ENCODE measurements around the gene ITGB5. TPM values are rescaled to one million over a fixed set of nuclear protein-coding genes. Genes with fewer than 3 reads are reported as not detected.

The ITGB5 gene
- total and polyA plus RNA-seq, 2 experiments from 2014 or later = 54.3 to 107 TPM

DNA sequence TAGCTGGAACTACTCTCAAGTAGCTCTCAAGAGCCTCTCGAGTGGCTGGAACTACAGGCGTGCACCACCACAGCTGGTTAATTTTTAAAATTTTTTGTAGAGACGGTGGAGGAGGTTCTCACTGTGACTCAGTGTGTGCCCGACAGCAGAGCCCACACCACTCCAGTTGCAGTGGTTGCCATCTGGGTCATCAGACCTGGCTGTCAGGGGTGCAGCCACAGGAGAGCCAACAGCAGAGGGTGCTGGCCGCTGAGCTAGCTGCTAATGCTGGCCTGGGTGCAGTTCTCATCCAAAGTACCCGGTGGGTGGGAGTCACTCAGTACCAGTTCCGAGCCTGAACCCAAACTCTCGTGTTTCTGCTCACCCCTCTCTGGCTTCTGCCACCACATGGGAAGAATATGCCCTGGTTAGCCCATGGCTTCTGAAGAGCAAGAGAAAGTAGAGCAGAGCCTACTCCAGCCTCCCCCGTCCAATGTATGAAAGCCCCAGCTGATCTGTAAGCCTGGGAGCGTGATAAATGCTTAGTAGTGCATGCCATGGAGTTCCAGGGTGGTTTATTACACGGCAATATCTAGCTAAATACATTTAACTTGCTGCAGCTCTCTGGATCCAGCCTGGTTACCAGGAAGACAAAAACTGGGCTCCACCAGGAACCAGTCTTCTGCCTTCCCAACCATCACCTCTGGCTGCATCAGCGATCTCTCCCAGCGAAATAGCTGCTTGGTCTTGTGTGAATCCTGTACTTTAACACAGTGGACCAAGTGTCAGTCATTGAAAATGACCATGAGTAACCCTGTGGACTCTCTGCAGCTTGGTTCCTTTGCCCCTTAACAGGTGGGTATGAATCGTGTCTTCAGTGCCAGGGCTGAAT lies 139.8 kb downstream of the ITGB5 start:
- no peak overlapping the region for H3K27ac ChIP-seq
- H3K9me3 ChIP-seq (ENCODE audit: low read depth) = no peaks in the 10 kb centered on the region
- H3K36me3 ChIP-seq = peaks cover 20% of the 10 kb centered on the region
- no peak overlapping the region for H3K4me3 ChIP-seq
- TF ChIP-seq, protein P1, sequence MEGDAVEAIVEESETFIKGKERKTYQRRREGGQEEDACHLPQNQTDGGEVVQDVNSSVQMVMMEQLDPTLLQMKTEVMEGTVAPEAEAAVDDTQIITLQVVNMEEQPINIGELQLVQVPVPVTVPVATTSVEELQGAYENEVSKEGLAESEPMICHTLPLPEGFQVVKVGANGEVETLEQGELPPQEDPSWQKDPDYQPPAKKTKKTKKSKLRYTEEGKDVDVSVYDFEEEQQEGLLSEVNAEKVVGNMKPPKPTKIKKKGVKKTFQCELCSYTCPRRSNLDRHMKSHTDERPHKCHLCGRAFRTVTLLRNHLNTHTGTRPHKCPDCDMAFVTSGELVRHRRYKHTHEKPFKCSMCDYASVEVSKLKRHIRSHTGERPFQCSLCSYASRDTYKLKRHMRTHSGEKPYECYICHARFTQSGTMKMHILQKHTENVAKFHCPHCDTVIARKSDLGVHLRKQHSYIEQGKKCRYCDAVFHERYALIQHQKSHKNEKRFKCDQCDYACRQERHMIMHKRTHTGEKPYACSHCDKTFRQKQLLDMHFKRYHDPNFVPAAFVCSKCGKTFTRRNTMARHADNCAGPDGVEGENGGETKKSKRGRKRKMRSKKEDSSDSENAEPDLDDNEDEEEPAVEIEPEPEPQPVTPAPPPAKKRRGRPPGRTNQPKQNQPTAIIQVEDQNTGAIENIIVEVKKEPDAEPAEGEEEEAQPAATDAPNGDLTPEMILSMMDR (IDR thresholded peaks at IDR 0.05; ENCODE audit: low read depth, low read length) = no peak
- peaks cover 2% of the 10 kb centered on the region for H3K4me1 ChIP-seq (ENCODE audit: low read depth)
- H3K27me3 ChIP-seq = no peaks in the 10 kb centered on the region
- DNase-seq (ENCODE audit: low read depth in 1 of 2, low spot score in 1 of 2) = no peak

GRCh38 chr3:124745756-124746155 lies 141.4 kb downstream of the ITGB5 start:
- no peak for DNase-seq (ENCODE audit: low read depth in 1 of 2, low spot score in 1 of 2)
- H3K27me3 ChIP-seq = no peaks in the 10 kb centered on the region
- no peaks in the 10 kb centered on the region for H3K9me3 ChIP-seq (ENCODE audit: low read depth)
- TF ChIP-seq, protein P1 (IDR thresholded peaks at IDR 0.05; ENCODE audit: low read depth, low read length) = no peak
- no peak overlapping the region for H3K4me3 ChIP-seq
- peaks cover 2% of the 10 kb centered on the region for H3K4me1 ChIP-seq (ENCODE audit: low read depth)
- peaks cover 30% of the 10 kb centered on the region for H3K36me3 ChIP-seq
- H3K27ac ChIP-seq = no peak overlapping the region

GRCh38 chr3:124741027-124741426 lies 146.1 kb downstream of the ITGB5 start:
- Histone ChIP-seq H3K27ac (no peak overlapping the region), H3K27me3 (no peaks in the 10 kb centered on the region), H3K36me3 (peaks cover 65% of the 10 kb centered on the region), H3K4me3 (no peak overlapping the region), H3K9me3 (ENCODE audit: low read depth) (no peaks in the 10 kb centered on the region), H3K4me1 (ENCODE audit: low read depth) (no peaks in the 10 kb centered on the region)
- TF ChIP-seq, protein P1 (IDR thresholded peaks at IDR 0.05; ENCODE audit: low read depth, low read length) = no peak
- DNase-seq (ENCODE audit: low read depth in 1 of 2, low spot score in 1 of 2) = peak in 1 of 2 donors; percentile 12

GRCh38 chr3:124731760-124732159 lies 155.4 kb downstream of the ITGB5 start:
- peaks cover 5% of the 10 kb centered on the region for H3K4me1 ChIP-seq (ENCODE audit: low read depth)
- no peak overlapping the region for H3K4me3 ChIP-seq
- H3K9me3 ChIP-seq (ENCODE audit: low read depth) = no peaks in the 10 kb centered on the region
- H3K36me3 ChIP-seq = peaks cover 14% of the 10 kb centered on the region
- H3K27me3 ChIP-seq = peaks cover 18% of the 10 kb centered on the region
- no peak for DNase-seq (ENCODE audit: low read depth in 1 of 2, low spot score in 1 of 2)
- no peak overlapping the region for H3K27ac ChIP-seq
- TF ChIP-seq, protein P1 (IDR thresholded peaks at IDR 0.05; ENCODE audit: low read depth, low read length) = no peak

GRCh38 chr3:124730941-124731297 lies 156.2 kb downstream of the ITGB5 start:
- TF ChIP-seq, protein P1 (IDR thresholded peaks at IDR 0.05; ENCODE audit: low read depth, low read length) = no peak
- H3K4me3 ChIP-seq = peak overlapping the region; percentile 74
- H3K27ac ChIP-seq = peak overlapping the region; percentile 68
- H3K4me1 ChIP-seq (ENCODE audit: low read depth) = peaks cover 5% of the 10 kb centered on the region
- no peaks in the 10 kb centered on the region for H3K9me3 ChIP-seq (ENCODE audit: low read depth)
- DNase-seq (ENCODE audit: low read depth in 1 of 2, low spot score in 1 of 2) = no peak
- H3K27me3 ChIP-seq = peaks cover 25% of the 10 kb centered on the region
- H3K36me3 ChIP-seq = peaks cover 10% of the 10 kb centered on the region
